HepG2 (cell line): ENCODE measurements around the gene USP34. TPM values are rescaled to one million over a fixed set of nuclear protein-coding genes. Genes with fewer than 3 reads are reported as not detected.
A peak's percentile ranks its signal among the peaks of the same experiment; 100 is the strongest.

Experiments
- HNF1A ChIP-seq, 2 experiments: sonication (generic) in 1 of 2; formaldehyde crosslinking in 1 of 2; IDR thresholded peaks; 2 replicates each; pipeline versions ENCODE4 v1.4.0 to v1.6.1; 2016 to 2020; ENCODE audit warnings: borderline replicate concordance in 1 of 2, low read depth in 1 of 2, mild to moderate bottlenecking in 1 of 2, missing genetic modification reagents in 1 of 2
- NFKB2 ChIP-seq: sonication (generic); formaldehyde crosslinking; IDR thresholded peaks from 2 replicates; pipeline ENCODE4 v1.4.0; 2020; ENCODE audit warnings: missing genetic modification reagents, borderline replicate concordance
- NR3C1 ChIP-seq: sonication (generic); formaldehyde crosslinking; IDR thresholded peaks from 2 replicates; pipeline ENCODE4 v1.4.0; 2020; ENCODE audit warnings: missing genetic modification reagents
- TGIF2 ChIP-seq: IDR thresholded peaks from 2 replicates; pipeline ENCODE4 v1.6.1; 2016; ENCODE audit warnings: control low read depth, missing compliant biosample characterization
- THAP11 ChIP-seq: IDR thresholded peaks from 2 replicates; pipeline ENCODE4 v1.6.1; 2016; ENCODE audit warnings: missing biosample characterization, missing genetic modification reagents
- ZNF232 ChIP-seq: sonication (generic); formaldehyde crosslinking; IDR thresholded peaks from 2 replicates; pipeline ENCODE4 v1.4.0; 2020; ENCODE audit warnings: missing genetic modification reagents, borderline replicate concordance
- ZNF253 ChIP-seq: sonication (generic); formaldehyde crosslinking; IDR thresholded peaks from 2 replicates; pipeline ENCODE4 v1.8.0; 2022; ENCODE audit warnings: mild to moderate bottlenecking, missing genetic modification reagents, borderline replicate concordance
- ZNF547 ChIP-seq: sonication (generic); formaldehyde crosslinking; IDR thresholded peaks from 2 replicates; pipeline ENCODE4 v1.5.1; 2020; ENCODE audit warnings: mild to moderate bottlenecking, missing genetic modification reagents
- ZNF564 ChIP-seq: sonication (generic); formaldehyde crosslinking; IDR thresholded peaks from 2 replicates; pipeline ENCODE4 v1.8.1; 2023; ENCODE audit warnings: mild to moderate bottlenecking, missing genetic modification reagents
- polyA plus RNA-seq, 8 experiments: library from polyadenylated mRNA; depleted of rRNA in 3 of 8; stranded (reverse) in 7 of 8; unstranded in 1 of 8; fragments of >200 nt; fragmentation: Illumina TruSeq in 4 of 8; extraction: Trizol in 4 of 8; gene quantifications; 2 replicates each; pipeline versions ENCODE4 v1.2.1 to v1.2.3, GENCODE V29; 2011 to 2016; ENCODE audit warnings: low read depth in 4 of 8, missing spikeins in 1 of 8, mixed read lengths in 1 of 8; ENCODE audit not compliant: insufficient read depth in 1 of 8
- total RNA-seq, 5 experiments: library from RNA; depleted of rRNA; stranded (reverse); fragments of >200 nt; fragmentation: Illumina TruSeq; extraction: Trizol; gene quantifications; 2 replicates each; pipeline ENCODE4 v1.2.3, GENCODE V29; 2016; ENCODE audit warnings: low read depth in 1 of 5
- TF ChIP-seq, protein P1 (sequence below): sonication (generic); formaldehyde crosslinking; IDR thresholded peaks from 2 replicates; pipeline ENCODE4 v1.8.1; 2022; ENCODE audit warnings: mild to moderate bottlenecking, missing genetic modification reagents
- TF ChIP-seq, protein P2 (sequence below): sonication (generic); formaldehyde crosslinking; IDR thresholded peaks from 2 replicates; pipeline ENCODE4 v1.4.0; 2020; ENCODE audit warnings: mild to moderate bottlenecking, missing genetic modification reagents
- TF ChIP-seq, protein P3 (sequence below): sonication (generic); formaldehyde crosslinking; IDR thresholded peaks from 2 replicates; pipeline ENCODE4 v1.8.1; 2023; ENCODE audit warnings: mild to moderate bottlenecking, missing genetic modification reagents

The USP34 gene
- total and polyA plus RNA-seq, 2 of the 13 experiments (the other 11 are each of a cell fraction or from before 2014, with no cell fraction given): 99.2 to 100 TPM

DNA sequence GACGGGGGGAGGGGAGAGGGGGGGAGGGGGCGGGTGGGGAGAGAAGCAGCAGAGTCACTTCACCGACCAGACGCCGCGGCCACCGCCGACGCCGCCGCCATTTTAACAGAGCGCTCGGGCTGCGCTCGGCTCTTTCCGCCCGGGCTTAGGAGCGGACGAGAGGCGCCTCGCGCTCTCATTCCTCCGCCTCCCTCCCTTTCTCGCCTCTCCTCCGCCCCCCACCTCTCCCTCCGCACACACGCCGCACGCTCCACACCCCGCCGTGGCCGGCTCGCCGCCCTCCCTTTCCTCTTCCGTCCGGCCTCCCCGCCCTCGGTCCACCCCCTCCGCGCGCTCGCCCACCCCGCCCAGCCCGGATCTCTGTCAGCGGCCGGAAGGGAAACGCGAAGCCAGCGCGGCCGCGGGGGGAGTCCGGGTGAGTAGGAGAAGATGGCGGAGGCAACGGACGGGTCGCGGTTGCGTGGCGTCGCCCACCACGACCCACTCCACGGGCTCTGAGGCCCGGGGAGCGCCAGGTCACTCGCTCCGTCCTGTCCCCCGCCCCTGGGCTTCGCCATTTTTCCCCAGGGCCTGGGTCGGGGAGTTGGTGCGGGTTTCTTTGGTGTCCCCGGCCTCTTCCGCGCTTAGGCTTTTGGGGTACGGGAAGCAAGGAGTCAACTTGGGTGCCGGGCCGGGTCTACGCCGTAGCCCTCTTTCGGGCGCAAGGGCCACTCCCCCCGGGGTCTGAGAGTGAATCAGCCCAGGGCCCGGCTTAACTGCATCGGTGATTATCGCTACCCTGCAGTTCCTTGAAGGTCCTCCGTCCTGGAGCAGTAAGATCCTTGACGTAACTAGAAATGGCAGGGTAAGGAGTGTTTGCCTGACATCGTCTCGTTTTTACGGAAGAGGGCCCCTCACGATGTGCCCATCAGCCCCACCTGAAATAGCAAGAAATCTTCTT lies at the start of gene USP34 (continued):
- peak; percentile 57; the same call in 1 of the 2 replicates for TF ChIP-seq NFKB2 (CRISPR knock-in tag)
- no peak for TF ChIP-seq HNF1A (IDR thresholded peaks at IDR 0.05; ENCODE audit: low read depth)
- TF ChIP-seq HNF1A (CRISPR knock-in tag; IDR thresholded peaks at IDR 0.05; ENCODE audit: borderline replicate concordance): peak; percentile 45; the same call in 1 of the 2 replicates
- TF ChIP-seq, protein P1, sequence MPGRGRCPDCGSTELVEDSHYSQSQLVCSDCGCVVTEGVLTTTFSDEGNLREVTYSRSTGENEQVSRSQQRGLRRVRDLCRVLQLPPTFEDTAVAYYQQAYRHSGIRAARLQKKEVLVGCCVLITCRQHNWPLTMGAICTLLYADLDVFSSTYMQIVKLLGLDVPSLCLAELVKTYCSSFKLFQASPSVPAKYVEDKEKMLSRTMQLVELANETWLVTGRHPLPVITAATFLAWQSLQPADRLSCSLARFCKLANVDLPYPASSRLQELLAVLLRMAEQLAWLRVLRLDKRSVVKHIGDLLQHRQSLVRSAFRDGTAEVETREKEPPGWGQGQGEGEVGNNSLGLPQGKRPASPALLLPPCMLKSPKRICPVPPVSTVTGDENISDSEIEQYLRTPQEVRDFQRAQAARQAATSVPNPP: 0 out of 2 replicates have a peak, but pooled peaks have one; percentile 48
- TF ChIP-seq, protein P2, sequence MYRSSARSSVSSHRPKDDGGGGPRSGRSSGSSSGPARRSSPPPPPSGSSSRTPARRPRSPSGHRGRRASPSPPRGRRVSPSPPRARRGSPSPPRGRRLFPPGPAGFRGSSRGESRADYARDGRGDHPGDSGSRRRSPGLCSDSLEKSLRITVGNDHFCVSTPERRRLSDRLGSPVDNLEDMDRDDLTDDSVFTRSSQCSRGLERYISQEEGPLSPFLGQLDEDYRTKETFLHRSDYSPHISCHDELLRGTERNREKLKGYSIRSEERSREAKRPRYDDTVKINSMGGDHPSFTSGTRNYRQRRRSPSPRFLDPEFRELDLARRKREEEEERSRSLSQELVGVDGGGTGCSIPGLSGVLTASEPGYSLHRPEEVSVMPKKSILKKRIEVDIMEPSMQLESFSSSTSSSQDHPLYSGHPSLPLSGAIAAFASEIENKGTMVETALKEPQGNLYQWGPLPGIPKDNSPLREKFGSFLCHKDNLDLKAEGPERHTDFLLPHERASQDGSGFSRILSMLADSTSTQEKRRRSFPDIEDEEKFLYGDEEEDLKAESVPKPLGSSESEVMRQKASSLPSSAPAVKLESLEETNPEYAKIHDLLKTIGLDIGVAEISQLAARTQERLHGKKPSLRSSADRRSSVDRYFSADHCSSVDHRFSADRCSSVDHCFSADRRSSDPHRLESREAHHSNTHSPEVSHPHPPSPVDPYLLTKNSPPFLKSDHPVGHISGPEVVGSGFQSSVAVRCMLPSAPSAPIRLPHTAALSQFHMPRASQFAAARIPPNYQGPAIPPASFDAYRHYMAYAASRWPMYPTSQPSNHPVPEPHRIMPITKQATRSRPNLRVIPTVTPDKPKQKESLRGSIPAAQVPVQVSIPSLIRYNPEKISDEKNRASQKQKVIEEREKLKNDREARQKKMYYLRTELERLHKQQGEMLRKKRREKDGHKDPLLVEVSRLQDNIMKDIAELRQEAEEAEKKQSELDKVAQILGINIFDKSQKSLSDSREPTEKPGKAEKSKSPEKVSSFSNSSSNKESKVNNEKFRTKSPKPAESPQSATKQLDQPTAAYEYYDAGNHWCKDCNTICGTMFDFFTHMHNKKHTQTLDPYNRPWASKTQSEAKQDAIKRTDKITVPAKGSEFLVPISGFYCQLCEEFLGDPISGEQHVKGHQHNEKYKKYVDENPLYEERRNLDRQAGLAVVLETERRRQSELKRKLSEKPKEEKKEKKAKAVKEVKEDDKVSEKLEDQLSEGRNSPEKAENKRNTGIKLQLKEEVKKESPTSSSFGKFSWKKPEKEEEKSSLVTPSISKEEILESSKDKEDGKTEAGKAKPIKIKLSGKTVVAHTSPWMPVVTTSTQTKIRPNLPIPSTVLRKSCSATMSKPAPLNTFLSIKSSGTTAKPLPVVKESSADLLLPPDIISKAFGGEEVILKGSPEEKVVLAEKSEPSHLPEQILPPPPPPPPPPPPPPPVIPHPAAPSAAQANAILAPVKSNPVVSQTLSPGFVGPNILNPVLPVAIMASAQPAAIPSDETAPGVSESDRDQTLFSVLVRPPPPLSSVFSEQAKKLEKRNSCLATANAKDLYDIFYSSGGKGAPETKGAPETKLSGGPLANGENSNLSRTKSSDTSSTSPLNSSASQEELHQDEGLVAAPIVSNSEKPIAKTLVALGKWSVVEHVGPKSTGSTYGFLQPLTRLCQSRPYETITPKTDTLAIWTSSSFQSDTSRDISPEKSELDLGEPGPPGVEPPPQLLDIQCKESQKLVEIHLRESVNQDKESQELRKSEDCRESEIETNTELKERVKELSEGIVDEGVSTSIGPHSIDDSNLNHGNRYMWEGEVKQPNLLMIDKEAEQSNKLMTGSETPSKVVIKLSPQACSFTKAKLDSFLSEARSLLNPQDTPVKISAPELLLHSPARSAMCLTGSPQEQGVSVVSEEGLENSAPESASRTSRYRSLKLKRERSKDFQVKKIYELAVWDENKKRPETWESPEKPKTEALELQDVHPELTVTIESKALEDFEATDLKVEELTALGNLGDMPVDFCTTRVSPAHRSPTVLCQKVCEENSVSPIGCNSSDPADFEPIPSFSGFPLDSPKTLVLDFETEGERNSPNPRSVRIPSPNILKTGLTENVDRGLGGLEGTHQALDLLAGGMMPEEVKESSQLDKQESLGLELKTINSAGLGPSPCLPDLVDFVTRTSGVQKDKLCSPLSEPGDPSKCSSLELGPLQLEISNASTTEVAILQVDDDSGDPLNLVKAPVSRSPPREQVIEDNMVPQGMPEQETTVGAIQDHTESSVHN (CRISPR knock-in tag): 0 out of 2 replicates have a peak, but pooled peaks have one; percentile 18
- TF ChIP-seq NR3C1 (CRISPR knock-in tag): no peak
- TF ChIP-seq ZNF232 (CRISPR knock-in tag): peak; percentile 14; the same call in 1 of the 2 replicates
- peak; percentile 54 for TF ChIP-seq TGIF2 (CRISPR knock-in tag)
- TF ChIP-seq ZNF253 (CRISPR knock-in tag): no peak
- TF ChIP-seq THAP11 (CRISPR knock-in tag): peak; percentile 77
- peak; percentile 57; the same call in 1 of the 2 replicates for TF ChIP-seq ZNF564
- TF ChIP-seq, protein P3, sequence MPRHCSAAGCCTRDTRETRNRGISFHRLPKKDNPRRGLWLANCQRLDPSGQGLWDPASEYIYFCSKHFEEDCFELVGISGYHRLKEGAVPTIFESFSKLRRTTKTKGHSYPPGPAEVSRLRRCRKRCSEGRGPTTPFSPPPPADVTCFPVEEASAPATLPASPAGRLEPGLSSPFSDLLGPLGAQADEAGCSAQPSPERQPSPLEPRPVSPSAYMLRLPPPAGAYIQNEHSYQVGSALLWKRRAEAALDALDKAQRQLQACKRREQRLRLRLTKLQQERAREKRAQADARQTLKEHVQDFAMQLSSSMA (CRISPR knock-in tag): 0 out of 2 replicates have a peak, but pooled peaks have one; percentile 71
- TF ChIP-seq ZNF547: peak; percentile 4; the same call in 1 of the 2 replicates
